Measurements from ENCODE around the gene MEX3D.

MEX3D gene

DNA sequence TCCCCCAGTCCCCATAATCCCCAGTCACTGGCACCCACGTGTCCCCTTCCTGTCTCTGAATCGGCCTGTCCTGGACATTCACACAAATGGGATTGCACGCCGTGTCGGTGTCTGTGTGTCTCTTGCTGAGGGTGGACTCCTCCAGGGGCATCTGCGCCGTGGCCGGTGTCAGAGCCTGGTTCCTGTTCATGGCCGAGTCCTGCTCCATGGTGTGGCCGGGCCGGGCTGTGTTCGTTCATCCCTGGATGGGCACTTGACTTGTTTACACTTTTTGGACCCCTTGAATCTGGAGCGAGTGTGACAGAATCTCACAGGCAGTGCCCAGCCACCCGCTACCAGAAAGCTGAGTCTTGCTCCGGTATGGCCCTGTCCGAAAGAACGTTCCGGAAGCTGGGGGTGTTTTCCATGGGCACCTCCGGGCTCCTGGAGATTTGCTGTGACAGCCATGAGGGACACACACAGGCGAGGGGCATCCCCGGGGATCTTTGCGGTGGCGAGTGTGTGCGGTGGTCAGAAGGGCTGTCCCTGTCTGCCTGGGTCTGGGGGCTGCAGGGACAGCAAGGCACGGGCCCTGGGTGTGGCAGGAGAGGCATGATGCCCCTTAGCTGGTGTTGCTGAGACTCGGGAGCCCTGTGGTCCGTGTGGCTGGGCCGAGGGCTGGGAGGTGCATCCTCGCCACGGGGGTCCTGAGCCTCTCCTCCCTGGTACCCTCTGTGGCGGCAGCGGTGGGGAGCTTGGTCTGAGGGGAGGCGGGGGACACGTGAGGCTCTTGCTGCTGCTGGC, 6.4 kb upstream of the MEX3D start:
- no peak for FAIRE-seq

DNA sequence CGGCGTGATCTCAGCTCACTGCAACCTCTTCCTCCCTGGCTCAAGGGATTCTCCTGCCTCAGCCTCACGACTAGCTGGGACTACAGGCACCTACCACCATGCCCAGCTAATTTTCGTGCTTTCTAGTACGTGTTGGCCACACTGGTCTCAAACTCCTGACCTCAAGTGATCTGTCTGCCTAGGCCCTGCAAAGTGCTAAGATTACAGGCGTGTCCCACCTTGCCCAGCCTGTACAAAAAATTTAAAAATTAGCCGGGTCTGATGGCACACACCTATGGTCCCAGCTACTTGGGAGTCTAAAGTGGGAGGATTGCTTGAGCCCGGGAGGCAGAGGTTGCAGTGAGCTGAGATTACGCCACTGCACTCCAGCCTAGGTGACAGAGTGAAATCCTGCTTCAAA, 4.7 kb upstream of the MEX3D start:
- FAIRE-seq, result no peak
- DNase-seq (ENCODE audit: low spot score), result no peak

More for the DNA sequence above, 6.4 kb upstream of the MEX3D start:
- DNase-seq (ENCODE audit: low spot score), result no peak

DNA sequence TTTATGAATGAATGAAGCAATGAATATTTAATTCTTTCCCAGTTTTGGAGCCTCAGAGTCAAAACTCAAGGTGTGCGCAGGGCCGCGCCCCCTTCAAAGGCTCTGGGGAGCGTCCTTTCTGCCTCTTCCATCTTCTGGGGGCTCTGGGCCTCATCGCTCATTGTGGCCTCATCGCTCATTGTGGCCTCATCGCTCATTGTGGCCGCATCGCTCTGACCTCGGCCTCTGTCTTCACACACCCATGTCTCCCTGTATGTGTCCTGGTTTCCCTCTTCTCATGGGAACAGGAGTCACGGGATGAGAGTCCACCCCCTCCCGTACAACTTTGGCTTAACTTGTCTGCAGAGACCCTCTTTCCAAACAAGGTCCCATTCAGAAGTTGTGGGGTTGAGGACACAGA, 3.2 kb upstream of the MEX3D start:
- FAIRE-seq (no peak), DNase-seq (ENCODE audit: low spot score) (no peak)

DNA sequence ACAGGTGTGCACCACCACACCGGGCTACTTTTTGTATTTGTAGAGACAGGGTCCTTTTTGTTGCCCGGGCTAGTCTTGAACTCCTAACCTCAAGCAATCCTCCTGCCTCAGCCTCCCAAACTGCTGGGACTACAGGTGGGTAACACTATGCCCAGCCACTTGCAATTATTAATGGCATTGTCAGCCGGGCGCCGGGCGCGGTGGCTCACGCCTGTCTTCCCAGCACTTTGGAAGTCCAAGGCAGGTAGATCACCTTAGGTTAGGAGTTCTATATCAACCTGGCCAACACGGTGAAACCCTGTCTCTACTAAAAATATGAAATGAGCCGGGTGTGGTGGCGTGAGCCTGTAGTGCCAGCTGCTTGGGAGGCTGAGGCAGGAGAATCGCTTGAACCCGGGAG, 2.7 kb upstream of the MEX3D start:
- DNase-seq (ENCODE audit: low spot score) (no peak), FAIRE-seq (no peak)

DNA sequence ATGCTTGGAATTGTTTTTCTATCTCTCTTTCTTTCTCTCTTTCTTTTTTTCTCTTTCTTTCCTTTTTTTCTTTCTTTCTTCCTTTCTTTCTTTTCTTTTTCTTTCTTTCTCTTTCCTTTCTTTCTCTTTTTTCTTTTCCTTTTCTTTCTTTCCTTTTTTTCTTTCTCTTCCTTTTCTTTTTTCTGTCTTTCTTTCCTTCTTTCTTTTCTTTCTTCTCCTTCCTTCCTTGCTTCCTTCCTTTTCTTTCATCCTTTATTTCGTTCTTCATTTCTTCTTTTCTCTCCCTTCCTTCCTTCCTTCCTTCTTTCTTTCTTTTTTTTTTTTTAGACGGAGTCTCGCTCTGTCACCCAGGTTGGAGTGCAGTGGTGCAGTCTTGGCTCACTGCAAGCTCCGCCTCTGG, 1.9 kb upstream of the MEX3D start:
- FAIRE-seq, result no peak

DNA sequence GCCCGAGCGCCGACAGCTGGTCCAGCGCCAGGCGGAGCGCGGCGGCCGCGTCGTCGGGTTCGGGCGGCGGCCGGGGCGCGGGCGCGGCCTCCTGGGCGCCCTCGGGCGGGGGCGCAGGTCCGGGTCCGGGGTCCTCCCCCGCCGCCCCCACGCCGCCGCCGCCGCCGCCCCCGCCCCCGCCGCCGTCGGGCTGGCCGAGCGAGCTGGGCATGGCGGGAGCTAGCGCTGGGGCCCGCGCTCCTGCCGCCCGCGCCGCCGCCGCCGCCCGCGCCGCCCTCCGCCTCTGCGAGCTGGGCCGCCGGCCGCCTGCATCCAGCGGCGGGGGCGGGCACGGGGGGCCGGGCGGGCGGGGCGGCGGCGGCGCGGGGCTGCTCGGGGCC, 287 bp downstream of the MEX3D start:
- no peak for DNase-seq (ENCODE audit: low spot score)
- FAIRE-seq, result no peak

More for the DNA sequence above, 1.9 kb upstream of the MEX3D start:
- no peak for DNase-seq (ENCODE audit: low spot score)

DNA sequence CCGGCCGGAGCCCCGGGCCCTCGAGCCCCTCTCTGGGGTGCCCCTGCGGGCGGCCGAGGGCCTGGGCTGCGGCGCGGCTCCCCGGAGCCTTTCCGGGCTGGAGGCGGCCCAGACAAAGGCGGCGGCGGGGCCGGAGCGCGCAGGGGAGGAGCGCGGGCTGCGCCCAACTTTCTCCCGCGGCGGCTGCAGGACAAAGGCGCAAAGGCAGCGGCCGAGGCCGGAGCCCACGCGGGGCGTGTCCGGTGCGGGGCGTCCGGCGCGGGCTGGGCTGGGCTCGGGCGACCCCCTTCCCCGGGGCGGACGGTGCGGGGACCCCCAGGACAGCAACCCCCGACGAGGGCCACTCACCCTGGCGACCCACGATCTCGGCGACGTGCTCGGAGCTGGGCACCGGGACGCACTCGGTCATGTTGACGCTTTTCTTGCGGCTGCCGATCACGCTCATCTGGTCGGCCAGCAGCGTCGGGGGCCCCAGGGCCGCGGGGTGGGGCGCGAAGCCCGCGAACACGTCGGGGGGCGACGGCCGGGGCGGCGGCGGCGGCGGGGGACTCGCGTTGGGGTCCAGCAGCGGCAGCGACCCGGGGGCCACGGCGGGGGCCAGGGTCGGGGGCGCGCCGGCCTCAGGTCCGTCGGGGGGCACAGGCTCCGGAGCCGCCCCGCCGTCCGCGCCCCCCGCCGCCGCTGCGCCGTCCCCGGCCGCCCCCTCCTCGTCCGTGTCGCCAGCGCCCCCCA, 843 bp downstream of the MEX3D start:
- DNase-seq (ENCODE audit: low spot score) (peak; percentile 36), FAIRE-seq (no peak)

DNA sequence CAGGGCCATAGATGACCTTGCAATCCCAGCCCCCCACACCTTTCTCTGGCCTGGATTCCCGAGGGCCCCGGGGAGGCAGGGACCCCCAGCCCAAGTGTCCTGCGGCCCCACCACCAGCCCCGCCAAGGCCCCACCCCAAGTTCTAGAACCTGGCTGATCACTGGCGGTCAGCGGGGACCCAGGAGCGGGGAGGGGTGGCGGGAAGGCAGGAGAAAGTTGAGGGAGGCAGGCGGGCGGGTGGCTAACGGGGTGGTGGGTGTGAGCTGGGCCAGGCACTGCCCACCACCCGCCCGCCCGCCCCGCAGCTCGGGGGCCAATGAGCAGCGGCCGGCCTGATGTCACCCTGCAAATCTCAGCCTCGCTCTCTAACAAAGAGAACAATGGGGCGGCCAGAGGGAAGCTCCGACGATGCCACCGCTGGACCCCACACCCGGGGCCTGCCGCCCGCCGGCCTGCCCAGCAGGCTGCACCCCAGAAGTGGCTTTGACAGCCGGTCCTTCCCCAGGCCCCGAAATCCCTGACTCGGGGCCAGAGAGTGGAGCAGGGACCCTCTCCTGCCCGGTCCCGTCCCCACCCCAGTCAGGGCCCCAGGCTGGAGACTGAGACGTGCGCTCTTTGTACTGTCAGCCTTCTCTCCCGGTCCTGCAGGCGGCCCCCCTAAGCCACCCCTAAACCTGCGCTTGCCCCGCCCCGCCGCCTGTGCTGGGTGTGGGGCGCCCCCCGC, 1.6 kb downstream of the MEX3D start:
- FAIRE-seq, result no peak
- DNase-seq (ENCODE audit: low spot score), result peak; percentile 83

DNA sequence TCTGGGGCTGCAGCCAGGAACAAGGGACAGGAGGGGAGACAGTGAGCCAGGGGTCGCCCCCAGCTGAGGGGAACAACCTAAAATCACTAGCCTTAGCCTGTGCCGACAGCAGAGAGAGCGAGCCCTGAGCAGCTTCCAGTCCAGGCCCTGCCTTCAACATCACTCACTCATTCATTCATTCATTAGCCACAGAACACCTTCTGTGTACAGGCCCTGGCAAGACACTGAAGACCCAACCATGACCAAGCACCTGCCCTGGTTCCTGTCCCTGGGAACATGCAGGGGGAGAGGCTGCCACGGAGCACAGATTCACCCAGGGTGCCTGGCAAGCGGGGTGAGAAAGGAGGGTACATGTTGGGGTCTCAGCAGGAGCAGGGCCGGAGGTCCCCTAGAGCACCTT, 4.9 kb downstream of the MEX3D start:
- no peak for FAIRE-seq
- no peak for DNase-seq (ENCODE audit: low spot score)

DNA sequence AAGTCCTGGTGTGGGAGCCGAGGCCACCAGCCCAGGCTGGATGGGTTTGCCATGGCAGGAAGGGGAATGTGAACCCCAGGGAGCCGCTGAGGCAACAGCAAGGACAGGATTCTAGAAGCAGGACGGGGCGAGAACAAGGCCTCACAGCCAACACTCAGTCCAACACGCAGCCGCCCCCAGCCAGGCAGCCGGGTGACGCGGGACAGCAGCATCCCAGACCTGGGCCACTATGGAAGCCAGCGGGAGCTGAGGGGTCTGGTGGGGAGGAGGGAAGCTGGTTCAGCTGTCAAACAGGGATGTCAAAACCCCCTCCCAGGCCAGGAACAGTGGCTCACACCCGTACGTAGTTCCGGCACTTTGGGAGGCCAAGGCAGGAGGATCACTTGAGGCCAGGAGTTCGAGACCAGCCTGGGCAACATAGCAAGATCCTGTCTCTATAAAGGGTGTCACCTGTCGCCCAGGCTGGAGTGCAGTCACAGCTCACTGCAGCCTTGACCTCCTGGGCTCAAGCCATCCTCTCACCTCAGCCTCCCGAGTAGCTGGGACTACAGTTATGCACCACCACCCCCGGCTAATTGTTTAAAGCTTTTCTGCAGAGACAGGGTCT, 6.8 kb downstream of the MEX3D start:
- DNase-seq (ENCODE audit: low spot score) (no peak), FAIRE-seq (no peak)

DNA sequence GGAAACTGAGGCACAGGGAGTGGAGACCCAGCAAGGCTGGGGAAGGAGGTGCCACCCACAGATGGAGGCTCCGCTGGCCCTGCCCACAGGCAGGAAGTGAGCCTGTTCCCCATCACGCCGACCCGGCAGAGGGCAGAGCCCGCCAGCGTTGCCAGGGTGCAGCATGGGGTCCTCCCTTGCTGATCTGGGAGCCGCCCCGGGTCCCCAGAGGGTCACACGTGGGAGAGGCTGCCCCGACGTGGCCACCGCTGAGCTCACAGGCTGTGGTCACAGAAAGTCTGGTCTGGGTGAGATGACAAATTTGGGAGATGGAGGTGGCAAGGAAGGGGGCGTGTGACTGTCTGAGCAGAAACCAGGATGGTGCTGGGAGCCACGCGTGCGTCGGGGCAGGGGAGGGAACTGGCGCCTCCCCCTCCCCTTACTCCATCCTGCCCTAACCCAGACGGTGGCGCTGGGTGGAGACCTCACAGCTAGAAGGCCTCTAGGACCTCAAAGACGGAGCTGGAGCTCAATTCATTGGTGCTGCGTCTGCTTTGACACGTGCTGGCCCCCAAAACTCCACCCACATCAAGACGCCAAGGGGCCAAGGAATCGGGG, 7.7 kb downstream of the MEX3D start:
- DNase-seq (ENCODE audit: low spot score), result no peak
- no peak for FAIRE-seq

DNA sequence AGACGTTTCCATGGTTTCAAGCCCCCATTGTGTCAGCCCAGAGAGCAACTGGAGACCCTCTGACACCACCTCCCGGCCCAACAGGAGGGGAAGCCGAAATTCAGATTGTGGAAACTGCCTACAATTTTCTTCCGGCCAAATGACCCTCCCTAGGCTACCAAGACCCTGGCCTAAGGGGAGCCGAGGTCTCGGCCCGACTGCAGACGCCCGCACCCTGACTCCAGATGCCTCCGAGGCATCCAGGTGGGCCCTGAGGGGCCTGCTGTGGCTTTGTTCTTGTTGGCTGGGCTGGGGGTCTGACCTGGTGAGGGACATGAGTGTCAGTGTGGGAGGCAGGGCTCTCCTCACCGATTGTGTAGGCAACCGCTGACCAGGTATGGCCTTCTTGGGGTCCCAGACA, 9.6 kb downstream of the MEX3D start:
- DNase-seq (ENCODE audit: low spot score) (no peak), FAIRE-seq (no peak)

DNA sequence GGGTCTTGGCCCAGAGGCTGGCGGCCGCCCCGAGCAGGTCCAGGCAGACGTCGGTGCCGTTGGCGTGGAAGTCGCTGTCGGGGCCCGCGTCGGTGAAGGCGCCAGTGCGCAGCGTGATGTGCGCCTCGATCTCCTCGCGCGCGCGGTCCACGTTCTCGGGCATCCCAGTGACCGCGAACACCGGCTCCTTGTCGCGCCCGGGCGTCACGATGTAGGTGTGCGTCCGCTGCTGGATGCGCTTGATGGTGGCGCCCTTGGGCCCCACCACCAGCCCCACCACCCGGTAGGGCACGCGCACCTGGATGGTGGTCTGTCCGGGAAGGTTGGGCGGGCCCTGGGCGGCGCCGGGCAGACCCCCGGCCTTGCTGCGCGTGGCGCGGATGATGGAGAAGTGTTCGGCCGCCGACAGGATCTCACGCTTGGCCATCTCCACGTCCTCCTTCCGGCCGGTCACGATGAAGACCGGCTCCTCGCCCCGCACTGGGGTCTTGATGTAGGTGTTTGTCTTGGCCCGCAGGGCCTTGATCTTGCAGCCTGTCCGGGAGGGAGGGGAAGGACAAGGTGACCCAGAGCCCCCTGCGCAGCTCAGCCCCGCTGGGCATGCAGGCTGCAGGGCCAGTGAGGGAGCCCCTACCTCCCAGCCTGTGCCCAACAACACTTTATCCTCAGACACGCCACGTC, 11.6 kb downstream of the MEX3D start:
- DNase-seq (ENCODE audit: low spot score), result no peak
- no peak for FAIRE-seq

DNA sequence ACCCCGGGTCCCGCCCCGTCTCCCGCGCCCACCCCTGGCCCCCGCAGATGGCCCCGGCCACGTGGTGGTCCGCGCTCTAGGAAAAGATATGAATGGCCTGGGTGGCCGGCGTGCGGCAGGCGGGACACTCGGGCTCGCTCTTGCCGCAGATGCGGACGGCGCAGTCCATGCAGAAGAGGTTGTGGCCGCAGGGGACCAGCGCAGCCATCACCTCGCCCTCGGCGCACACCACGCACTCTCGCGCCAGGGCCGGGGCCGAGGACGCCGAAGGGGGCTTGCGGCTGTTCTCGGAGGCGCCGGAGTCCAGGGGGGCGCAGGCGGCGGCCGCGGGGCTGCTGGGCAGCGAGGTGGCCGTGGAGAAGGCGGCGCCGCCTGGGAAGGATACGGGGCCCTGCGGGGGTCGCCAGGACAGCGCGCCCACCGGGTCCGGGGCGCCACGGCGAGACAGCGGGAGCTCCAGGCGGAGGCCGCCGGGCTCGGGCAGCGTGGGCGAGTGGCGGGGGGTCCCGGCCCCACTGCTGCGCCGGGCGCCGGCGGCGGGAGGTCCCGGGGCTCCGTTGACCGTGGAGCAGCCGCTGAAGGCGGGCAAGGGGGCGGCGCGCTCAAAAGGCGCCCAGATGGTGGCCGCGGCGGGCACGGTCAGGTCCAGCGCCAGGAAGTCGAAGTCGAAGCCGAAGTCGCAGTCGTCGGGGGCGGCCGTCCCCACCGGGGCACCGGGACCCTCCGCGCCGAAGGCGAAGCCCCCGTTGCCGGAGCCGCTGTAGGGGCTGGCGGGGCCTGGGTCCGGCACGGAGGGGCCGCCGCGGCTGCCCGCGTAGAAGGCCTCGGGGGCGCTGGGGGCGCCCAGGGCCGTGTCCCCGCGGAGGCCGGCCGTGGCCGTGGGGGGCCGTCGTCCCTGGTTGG, 12.4 kb downstream of the MEX3D start:
- FAIRE-seq (no peak), DNase-seq (ENCODE audit: low spot score) (no peak)

DNA sequence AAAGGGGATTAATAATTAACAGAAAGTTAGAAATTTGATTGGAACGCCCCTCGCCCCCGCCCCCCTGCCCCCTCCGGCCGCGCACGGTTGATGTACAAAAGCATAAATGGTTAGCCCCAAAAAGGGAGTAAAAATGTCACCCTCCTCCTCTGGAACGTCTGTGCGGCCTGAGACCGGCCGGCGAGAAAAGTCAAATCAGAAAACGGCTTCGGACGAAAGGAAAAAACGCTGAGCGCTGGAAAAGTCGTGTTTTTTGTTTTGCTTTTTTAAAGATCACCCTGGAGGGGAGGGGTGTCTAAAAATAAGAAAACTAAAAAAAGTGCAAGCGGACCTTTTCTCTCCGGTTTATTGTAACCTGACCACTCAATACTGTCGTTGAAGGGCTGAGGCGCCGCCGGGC, 13.2 kb downstream of the MEX3D start:
- DNase-seq (ENCODE audit: low spot score) (no peak), FAIRE-seq (no peak)

DNA sequence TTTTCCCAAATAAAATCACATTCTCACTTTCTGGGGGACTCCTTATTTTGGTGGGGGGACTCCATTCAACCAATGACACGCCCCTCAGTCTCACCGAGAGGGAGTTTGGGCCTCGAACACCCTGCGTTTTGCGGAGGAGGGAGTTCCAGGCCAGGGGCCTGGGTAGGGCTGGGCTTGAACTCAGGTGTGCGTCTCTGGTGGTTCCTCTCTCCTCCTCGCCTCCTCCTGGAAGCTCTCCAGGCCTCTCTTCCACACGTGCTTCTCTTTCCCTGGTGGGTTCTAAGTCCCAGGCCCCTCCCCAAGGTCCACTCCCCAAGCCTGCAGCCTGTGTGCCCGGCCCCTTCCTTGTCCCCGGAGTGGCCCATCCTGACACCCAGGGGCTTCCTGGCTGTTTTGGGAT, 14.7 kb downstream of the MEX3D start:
- no peak for FAIRE-seq
- no peak for DNase-seq (ENCODE audit: low spot score)

DNA sequence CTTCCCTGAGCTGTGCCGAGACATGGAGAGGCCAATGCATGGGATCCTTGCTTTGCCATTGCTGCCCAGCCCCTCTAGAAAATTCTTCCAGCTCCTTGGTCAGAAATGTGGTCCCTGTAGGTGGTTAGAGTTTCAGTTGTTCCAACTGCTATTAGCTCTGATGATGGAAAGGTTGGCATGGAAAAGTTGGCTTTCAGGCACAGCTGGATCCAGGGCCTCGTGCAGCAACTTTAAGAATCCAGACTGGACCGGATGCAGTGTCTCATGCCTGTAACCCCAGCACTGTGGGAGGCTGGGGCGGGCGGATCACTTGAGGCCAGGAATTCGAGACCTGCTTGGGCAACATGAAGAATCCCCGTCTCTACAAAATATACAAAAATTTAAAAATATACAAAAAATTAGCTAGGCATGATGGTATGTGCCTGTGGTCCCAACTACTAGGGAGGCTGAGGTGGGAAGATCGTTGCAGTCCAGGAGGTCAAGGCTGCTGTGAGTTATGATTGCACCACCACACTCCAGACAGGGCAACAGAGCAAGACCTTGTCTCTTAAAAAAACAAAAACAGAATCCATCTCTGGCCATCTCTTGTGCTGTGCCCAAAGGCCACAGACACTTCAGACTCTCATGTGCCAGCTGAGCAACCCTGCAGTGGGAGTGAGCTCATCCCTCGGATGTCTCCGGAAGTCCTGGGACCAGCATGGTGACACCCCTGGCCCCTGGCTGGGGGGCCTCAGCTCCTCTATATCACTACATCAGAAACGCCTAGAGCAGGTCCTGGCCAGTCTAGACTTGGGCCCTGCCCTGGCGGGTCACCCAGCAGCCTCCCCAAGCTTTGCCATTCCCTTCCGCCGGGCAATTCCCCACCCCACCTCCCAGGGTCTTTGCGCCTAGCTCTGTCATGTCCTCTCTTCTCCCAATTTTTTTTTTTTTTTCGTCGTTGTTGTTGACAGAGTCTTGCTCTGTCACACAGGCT, 16.8 kb downstream of the MEX3D start:
- FAIRE-seq (no peak), DNase-seq (ENCODE audit: low spot score) (no peak)

DNA sequence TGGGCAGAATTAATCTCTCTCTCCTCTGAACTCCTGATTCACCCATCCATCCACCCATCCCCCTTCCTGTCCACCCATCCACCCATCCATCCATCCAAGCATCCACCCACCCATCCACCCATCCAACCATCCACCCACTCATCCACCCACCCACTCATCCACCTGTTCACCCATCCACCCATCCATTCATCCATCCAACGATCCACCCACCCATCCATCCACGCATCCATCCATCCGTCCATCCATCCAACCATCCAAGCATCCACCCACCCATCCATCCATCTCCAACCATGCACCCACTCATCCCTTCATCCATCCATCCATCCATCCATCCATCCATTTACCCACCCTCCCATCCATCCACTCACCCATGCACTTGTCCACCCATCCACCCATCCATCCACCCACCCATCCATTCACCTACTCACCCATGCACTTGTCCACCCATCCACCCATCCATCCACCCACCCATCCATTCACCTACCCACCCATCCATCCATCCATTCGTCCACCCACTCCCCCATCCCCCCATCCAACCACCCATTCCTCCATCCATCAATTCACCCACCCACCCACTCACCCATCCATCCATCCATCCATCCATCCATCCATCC, 18.7 kb downstream of the MEX3D start:
- DNase-seq (ENCODE audit: low spot score), result no peak
- no peak for FAIRE-seq
